Large intestine (tissue), 3 donors: ENCODE data around the gene ENAH. TPM values are rescaled to one million over a fixed set of nuclear protein-coding genes. Genes with fewer than 3 reads are reported as not detected.

ENCODE experiments used
- DNase-seq, 2 donors: peaks; one replicate each; pipeline versions ENCODE4 v3.0.0 to v3.0.0-alpha.2; 2013
- H3K27ac ChIP-seq: one replicate; pipeline ENCODE4 v1.5.1; 2013; ENCODE audit warnings: low read length
- H3K27me3 ChIP-seq: 2 replicates; pipeline ENCODE4 v1.6.1; 2013; ENCODE audit warnings: low read length; ENCODE audit not compliant: control insufficient read depth, insufficient read depth
- H3K36me3 ChIP-seq: 2 replicates; pipeline ENCODE4 v1.6.1; 2013; ENCODE audit warnings: low read length; ENCODE audit not compliant: control insufficient read depth, insufficient read depth
- H3K4me1 ChIP-seq: one replicate; pipeline ENCODE4 v1.6.1; 2013; ENCODE audit warnings: low read length; ENCODE audit not compliant: control insufficient read depth, insufficient read depth
- H3K4me3 ChIP-seq: one replicate; pipeline ENCODE4 v1.5.1; 2013; ENCODE audit warnings: low read length
- H3K9me3 ChIP-seq: one replicate; pipeline ENCODE4 v1.6.1; 2013; ENCODE audit warnings: mild to moderate bottlenecking, low read depth, low read length, moderate library complexity; ENCODE audit not compliant: control insufficient read depth
- WGBS: methylation state at CpG from one replicate; pipeline ENCODE4 v1.1.5; 2013; ENCODE audit warnings: low lambda C conversion rate; ENCODE audit not compliant: insufficient coverage; 5-methylcytosine and 5-hydroxymethylcytosine counted together
- polyA plus RNA-seq: library from polyadenylated mRNA; unstranded; fragments of 120-200 nt; gene quantifications from one replicate; pipeline ENCODE4 v1.2.1, GENCODE V29; 2013

The ENAH gene
- polyA plus RNA-seq, 1 donor, result 44.4 TPM

DNA sequence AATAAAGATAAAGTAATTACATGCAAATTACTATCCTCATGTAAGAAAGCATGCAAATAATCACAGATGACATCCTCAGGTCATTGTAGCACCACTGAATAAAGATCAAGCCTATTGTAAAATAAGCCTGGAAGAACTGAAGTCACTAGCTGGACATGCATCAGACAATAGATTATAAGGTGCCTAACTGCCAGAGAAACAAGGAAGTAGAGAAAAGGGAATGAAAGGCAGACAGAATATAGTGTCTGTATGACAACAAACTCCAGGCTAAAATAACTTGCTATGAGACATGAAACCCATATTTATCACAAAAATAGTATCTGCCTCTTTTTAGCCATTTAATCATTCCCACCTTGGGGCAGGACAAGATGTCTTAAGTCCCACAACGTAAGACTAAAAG is 108.7 kb downstream of the ENAH start:
- no peak overlapping the region for H3K4me3 ChIP-seq
- no peaks in the 10 kb centered on the region for H3K36me3 ChIP-seq
- no peaks in the 10 kb centered on the region for H3K4me1 ChIP-seq
- no peak for DNase-seq
- no peaks in the 10 kb centered on the region for H3K27me3 ChIP-seq
- WGBS, result no CpG with 5 or more reads among the region's 1 CpG
- no peak overlapping the region for H3K27ac ChIP-seq
- H3K9me3 ChIP-seq, result no peaks in the 10 kb centered on the region

DNA sequence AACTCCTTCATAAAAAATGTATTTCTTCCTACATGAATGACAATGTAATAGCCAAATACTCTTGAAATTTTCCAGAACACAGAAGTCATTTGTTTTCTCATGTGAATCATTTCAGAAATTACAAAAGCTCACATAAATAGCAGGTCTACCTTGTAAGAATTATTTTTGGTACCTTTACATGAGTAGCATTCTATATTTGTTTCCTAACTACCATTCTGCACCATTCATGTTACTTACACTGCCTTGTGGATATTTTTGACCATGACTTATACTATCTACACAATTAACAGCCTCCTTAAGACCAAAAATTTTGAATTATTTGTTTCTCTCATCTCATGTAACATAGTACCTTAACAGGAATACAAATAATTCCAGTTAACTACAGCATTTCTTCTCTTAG is 109.6 kb downstream of the ENAH start:
- H3K9me3 ChIP-seq, result no peaks in the 10 kb centered on the region
- no peaks in the 10 kb centered on the region for H3K36me3 ChIP-seq
- H3K4me1 ChIP-seq, result no peaks in the 10 kb centered on the region
- DNase-seq, result no peak
- H3K27me3 ChIP-seq, result no peaks in the 10 kb centered on the region
- H3K27ac ChIP-seq, result no peak overlapping the region
- no peak overlapping the region for H3K4me3 ChIP-seq

DNA sequence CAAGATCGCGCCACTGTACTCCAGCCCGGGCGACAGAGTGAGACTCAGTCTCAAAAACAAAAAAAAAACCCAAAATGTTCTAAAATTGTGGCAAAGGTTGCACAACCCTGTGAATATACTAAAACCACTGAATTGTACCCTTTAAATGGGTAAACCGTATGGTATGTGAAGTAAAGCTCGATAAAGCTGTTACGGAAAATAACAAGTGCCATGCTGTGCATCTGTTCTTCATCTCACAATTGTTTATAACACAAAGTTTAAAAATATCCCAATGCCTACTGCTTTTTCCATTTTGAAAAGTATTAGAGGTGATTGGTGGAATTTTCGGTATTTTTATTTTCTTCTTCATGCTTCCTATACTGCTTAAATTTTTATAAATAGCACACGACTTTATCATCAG is 111.5 kb downstream of the ENAH start:
- Histone ChIP-seq H3K4me1 (no peaks in the 10 kb centered on the region), H3K27ac (no peak overlapping the region)

GRCh38 chr1:225539575-225539974 is 113.3 kb downstream of the ENAH start:
- H3K27ac ChIP-seq, result no peak overlapping the region
- no peak overlapping the region for H3K4me3 ChIP-seq
- DNase-seq, result no peak
- no peaks in the 10 kb centered on the region for H3K4me1 ChIP-seq
- H3K9me3 ChIP-seq, result no peaks in the 10 kb centered on the region
- H3K27me3 ChIP-seq, result no peaks in the 10 kb centered on the region
- WGBS, result 90% methylated on average over 2 of the region's 4 CpGs
- no peaks in the 10 kb centered on the region for H3K36me3 ChIP-seq

More for the DNA sequence above, 111.5 kb downstream of the ENAH start:
- H3K4me3 ChIP-seq, result no peak overlapping the region
- no peaks in the 10 kb centered on the region for H3K9me3 ChIP-seq
- 93% methylated on average over 3 of the region's 9 CpGs for WGBS
- H3K27me3 ChIP-seq, result no peaks in the 10 kb centered on the region
- no peak for DNase-seq
- H3K36me3 ChIP-seq, result no peaks in the 10 kb centered on the region

DNA sequence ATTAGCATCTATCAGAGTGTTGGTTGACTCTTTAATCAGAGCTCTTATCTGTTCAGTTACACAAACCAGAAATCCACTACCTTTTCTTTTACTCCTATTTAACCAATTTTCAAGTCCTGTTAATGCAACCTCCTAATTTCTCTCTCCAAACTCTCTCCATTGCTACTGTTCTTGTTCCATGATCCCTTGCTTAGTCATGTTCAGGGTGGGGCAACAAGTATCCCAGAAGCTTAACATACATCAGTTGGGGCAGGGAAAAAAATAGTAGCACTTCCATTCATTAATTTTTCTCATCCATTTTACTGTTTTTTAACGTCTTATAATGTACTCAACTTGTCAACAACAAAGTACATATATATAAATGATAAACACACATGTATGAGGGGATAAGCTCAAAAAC is 113.9 kb downstream of the ENAH start:
- WGBS, result 88% methylated on average over 1 of the region's 1 CpG
- no peaks in the 10 kb centered on the region for H3K27me3 ChIP-seq
- no peak overlapping the region for H3K4me3 ChIP-seq
- H3K36me3 ChIP-seq, result no peaks in the 10 kb centered on the region
- H3K9me3 ChIP-seq, result no peaks in the 10 kb centered on the region
- H3K27ac ChIP-seq, result no peak overlapping the region
- DNase-seq, result no peak
- H3K4me1 ChIP-seq, result peaks cover 2% of the 10 kb centered on the region

DNA sequence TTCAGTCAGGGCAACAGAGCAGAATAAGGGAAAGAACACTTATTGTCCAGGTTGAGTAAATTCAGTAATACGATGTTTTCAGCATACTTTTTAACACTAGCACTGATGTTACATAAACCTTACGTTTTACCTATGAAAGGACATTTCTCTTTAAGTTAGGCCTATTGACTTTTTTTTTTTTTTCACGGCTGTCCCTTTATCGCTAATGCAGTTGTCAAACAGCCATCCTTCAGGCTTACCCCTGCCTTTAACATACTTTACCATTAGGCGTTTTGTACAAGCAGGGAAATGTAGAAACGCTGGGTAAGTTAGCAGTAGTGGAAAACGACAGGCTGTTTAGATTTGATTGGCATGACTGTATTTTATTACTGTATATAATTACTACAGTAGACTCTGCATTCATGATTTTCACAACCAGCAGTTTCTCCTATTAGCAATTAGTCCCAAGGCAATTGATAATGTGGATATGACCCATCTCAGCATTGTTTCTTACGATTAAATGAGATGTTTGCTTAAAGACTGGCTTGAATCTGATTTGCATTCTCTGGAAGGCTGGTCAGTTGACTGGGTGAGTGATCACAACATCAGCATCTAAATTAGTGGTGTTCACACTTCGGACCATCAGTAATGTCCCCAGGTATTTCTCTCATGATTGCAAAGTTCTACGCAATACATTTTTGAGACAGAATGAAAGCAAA is 115.2 kb downstream of the ENAH start:
- no peaks in the 10 kb centered on the region for H3K27me3 ChIP-seq
- H3K4me1 ChIP-seq, result peaks cover 8% of the 10 kb centered on the region
- 80% methylated on average over 3 of the region's 10 CpGs for WGBS
- DNase-seq, result no peak
- no peaks in the 10 kb centered on the region for H3K9me3 ChIP-seq
- H3K36me3 ChIP-seq, result no peaks in the 10 kb centered on the region
- H3K4me3 ChIP-seq, result no peak overlapping the region
- no peak overlapping the region for H3K27ac ChIP-seq

- H3K9me3 ChIP-seq, result no peaks in the 10 kb centered on the region
- no peaks in the 10 kb centered on the region for H3K27me3 ChIP-seq
- H3K4me1 ChIP-seq, result peaks cover 11% of the 10 kb centered on the region
- H3K27ac ChIP-seq, result no peak overlapping the region
- DNase-seq, result no peak
- H3K4me3 ChIP-seq, result no peak overlapping the region
- no peaks in the 10 kb centered on the region for H3K36me3 ChIP-seq
- 100% methylated on average over 3 of the region's 6 CpGs for WGBS
These were observed 117.6 kb downstream of the ENAH start for GRCh38 chr1:225535280-225535679.

- Histone ChIP-seq H3K27ac (no peak overlapping the region), H3K4me1 (peaks cover 11% of the 10 kb centered on the region), H3K9me3 (no peaks in the 10 kb centered on the region), H3K36me3 (peaks cover under 1% of the 10 kb centered on the region), H3K4me3 (no peak overlapping the region), H3K27me3 (no peaks in the 10 kb centered on the region)
- WGBS, result 100% methylated on average over 1 of the region's 2 CpGs
- DNase-seq, result no peak
These were observed 118.2 kb downstream of the ENAH start for GRCh38 chr1:225534772-225535171.

- no peak overlapping the region for H3K4me3 ChIP-seq
- peaks cover 3% of the 10 kb centered on the region for H3K36me3 ChIP-seq
- peak overlapping the region; percentile 69 for H3K27ac ChIP-seq
- H3K27me3 ChIP-seq, result no peaks in the 10 kb centered on the region
- no peak for DNase-seq
- H3K9me3 ChIP-seq, result no peaks in the 10 kb centered on the region
- 79% methylated on average over 1 of the region's 2 CpGs for WGBS
- peaks cover 11% of the 10 kb centered on the region for H3K4me1 ChIP-seq
These were observed 118.8 kb downstream of the ENAH start for GRCh38 chr1:225534135-225534534.

- Histone ChIP-seq H3K4me3 (no peak overlapping the region), H3K9me3 (no peaks in the 10 kb centered on the region), H3K27ac (peak overlapping the region; percentile 69), H3K36me3 (peaks cover 3% of the 10 kb centered on the region), H3K4me1 (peaks cover 11% of the 10 kb centered on the region), H3K27me3 (no peaks in the 10 kb centered on the region)
- WGBS, result no CpG with 5 or more reads among the region's 1 CpG
- DNase-seq, result peak; percentile 80 to 92
These were observed 119.7 kb downstream of the ENAH start for GRCh38 chr1:225533238-225533637.

- no peaks in the 10 kb centered on the region for H3K9me3 ChIP-seq
- no peak overlapping the region for H3K4me3 ChIP-seq
- peak overlapping the region; percentile 56 for H3K27ac ChIP-seq
- H3K27me3 ChIP-seq, result no peaks in the 10 kb centered on the region
- H3K4me1 ChIP-seq, result peaks cover 11% of the 10 kb centered on the region
- WGBS, result 100% methylated on average over 1 of the region's 2 CpGs
- H3K36me3 ChIP-seq, result peaks cover 3% of the 10 kb centered on the region
- no peak for DNase-seq
These were observed 120.5 kb downstream of the ENAH start for GRCh38 chr1:225532240-225532944.
